ENCODE measurements around the gene RASAL2.
"Not testable (repeated sequence)": the region's sequence is repeated elsewhere in the genome, so short reads cannot be mapped to it uniquely, and the experiment has no call there.

The RASAL2 gene

GRCh38 chr1:178349801-178350200 is 255.9 kb downstream of the RASAL2 start:
- no peak for DNase-seq

GRCh38 chr1:178351911-178352310 is 258.0 kb downstream of the RASAL2 start:
- not testable (repeated sequence) for DNase-seq

DNA sequence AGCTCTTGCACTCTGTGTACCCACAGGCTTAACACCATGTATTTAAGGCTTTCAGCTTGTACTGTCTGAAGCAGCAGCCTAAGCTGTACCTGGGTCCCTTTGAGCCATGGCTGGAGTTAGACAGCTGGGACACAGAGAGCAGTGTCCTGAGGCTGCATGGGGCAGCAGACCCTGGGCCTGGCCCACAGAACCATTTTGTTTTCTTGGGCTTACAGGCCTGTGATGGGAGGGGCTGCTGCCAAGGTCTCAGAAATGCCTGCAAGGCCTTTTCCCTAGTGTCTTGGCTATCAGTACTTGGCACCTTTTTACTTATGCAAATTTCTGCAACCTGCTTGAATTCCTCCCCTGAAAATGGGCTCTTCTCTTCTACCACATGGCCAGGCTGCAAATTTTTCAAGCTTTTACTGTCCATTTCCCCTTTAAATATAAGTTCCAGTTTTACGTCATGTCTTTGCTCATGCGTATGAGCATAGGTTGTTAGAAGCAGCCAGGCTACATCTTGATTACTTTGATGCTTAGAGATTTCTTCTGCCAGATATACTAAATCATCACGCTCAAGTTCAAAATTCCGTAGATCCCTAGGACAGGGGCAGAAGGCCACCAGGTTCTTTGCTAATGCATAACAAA is 259.0 kb downstream of the RASAL2 start:
- no peak for DNase-seq

- DNase-seq: no peak
Observed at GRCh38 chr1:178353524-178353923, 259.6 kb downstream of the RASAL2 start.

- DNase-seq: no peak
Observed at GRCh38 chr1:178354816-178355215, 260.9 kb downstream of the RASAL2 start.

GRCh38 chr1:178356299-178356698 is 262.4 kb downstream of the RASAL2 start:
- DNase-seq: no peak

GRCh38 chr1:178358456-178358855 is 264.6 kb downstream of the RASAL2 start:
- DNase-seq: no peak

DNA sequence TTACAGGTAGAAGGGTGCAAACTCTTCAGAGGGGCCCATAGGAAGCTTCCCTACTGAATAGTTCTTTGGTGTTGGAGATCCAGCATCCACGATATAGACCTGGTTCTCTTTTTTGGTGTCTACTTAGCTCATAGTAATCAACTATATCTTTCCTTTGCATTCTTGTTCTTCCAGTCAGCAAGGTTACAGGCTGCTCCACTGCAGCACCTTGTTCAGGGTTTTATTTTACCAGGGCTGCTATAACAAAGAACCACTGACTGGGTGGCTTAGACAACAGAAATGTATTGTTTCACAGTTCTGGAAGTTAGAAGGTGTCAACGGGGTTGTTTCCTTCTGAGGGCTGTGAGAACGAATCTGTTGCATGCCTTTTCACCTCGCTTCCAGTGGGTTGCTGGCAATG is 266.5 kb downstream of the RASAL2 start:
- DNase-seq: no peak

DNA sequence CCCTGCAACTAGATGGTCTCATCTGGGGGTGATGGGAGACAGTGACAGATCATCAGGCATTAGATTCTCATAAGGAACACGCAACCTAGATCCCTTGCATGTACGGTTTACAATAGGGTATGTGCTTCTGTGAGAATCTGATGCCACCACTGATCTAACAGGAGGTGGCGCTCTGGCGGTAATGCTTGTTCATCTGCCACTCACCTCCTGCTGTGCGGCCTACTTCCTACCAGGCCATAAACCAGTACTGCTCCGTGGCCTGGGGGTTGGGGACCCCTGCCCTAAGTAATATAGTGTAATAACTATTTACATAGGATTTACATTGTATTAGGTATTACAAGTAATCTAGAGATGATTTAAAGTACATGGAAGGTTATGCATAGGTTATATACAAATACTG is 267.9 kb downstream of the RASAL2 start:
- DNase-seq: no peak

- no peak for DNase-seq
Observed at GRCh38 chr1:178362747-178363146, 268.8 kb downstream of the RASAL2 start.

DNA sequence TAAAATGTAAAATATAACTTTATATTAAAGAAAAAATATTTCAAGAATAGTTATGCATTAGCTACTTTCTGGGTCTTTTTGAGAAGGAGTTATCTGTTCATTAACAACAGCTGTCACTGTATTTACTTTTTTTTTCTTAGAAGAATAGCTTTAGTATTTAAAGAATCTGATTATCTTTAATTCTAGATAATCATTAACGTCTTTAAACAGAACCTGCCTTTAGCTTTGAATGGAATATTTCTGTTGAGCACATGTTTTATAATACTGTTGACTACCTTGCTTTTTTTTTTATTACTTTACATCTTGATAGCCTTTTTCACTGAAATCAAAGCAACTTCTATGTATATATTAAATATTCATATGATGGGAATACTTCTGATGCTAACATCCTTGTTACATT is 270.9 kb downstream of the RASAL2 start:
- DNase-seq: no peak

DNA sequence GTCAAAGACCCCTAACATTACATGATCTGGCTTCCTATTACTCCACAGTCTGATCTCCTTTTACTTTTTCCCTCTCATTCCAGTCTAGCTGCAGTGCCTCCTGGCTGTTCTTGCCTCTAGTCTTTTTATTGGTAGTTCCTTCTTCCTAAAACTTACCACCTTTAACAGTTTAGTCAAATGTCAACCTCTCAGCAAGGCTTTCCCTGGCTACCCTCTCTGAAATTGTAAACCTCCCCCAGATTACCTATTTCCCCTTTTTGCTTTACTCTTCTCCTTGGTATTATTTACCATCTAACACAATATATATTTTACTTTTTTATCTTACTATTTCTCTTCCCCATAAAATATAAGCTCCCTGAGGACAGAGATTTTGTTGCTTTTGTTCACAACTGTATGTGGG is 273.2 kb downstream of the RASAL2 start:
- DNase-seq: no peak

- DNase-seq: no peak
Observed at GRCh38 chr1:178368208-178368607, 274.3 kb downstream of the RASAL2 start.

DNA sequence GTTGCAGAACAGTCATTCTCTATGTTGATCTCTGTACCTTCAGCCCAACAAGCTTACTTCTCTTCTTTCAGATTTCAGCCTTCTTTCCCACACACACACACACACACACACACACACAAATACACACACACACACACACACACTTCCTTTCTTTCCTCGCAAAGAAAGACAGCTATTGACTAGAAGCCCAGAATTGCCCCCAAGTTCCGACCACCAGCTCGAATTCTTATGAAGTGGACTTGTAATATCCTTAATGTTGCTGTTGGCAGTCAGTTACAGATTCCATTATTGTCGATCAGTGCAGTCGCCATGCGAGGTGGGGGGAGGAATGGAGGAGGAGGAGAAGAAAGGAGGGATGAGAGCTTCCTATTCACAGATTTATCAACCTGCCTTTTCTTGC is 277.3 kb downstream of the RASAL2 start:
- DNase-seq: no peak

- DNase-seq: no peak
Observed at GRCh38 chr1:178371933-178372388, 278.1 kb downstream of the RASAL2 start.

DNA sequence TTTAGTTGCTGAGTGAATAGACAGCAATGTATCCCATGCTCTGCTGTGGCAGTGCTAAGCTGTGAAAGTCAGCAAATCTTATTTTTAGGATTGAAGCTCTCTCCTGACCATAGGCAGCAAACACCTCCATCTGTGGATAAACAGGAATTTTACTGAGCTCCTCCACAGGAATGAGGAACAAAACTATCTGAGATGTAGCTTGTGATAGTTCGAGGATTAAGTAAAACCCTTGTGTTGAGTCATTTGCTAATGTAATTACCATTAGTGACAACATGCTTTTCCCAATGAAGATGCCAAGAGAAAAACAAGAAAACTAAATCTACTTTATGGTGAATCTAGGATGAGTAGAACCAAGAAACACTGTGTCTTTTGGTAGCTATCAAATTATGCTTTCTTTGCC is 280.1 kb downstream of the RASAL2 start:
- peak in 2 of 4 experiments; percentile 19 to 22 for DNase-seq

- no peak for DNase-seq
Observed at GRCh38 chr1:178376008-178376407, 282.1 kb downstream of the RASAL2 start.

DNA sequence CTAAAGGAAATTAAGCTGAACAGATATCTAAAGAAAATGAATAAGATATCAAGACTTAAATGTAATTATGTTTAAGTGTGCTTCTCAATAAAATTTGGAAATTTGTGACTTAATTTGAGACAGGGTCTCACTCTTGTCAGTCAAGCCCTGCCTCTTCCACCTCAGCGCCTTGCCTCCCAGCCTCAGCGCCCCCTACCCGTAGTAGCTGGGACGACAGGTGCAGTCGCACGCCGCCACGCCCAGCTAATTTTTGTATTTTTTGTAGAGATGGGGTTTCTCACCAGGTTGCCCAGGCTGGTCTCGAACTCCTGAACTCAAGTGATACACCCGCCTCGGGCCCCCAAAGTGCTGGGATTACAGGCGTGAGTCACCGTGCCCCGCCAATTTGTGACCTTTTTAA is 285.9 kb downstream of the RASAL2 start:
- DNase-seq: no peak

DNA sequence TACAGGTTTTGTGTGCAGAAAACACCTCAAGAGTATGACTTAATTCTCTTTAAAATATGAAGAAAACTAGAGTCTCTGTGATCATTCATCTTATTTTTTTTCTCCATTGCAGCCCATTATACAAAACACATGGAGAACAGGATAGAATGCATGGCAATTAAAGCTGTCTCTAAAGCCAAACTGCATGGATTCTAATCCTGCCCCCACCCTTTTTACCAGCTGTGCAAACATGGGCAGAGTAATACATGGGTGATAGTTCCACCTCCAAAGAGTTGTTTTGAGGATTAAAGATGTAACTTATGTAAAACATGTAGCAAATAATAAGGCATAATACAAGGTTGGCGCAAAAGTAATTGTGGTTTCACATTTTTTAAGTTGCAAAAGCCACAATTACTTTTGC is 288.5 kb downstream of the RASAL2 start:
- DNase-seq: no peak

GRCh38 chr1:178385662-178386061 is 291.8 kb downstream of the RASAL2 start:
- DNase-seq: no peak

DNA sequence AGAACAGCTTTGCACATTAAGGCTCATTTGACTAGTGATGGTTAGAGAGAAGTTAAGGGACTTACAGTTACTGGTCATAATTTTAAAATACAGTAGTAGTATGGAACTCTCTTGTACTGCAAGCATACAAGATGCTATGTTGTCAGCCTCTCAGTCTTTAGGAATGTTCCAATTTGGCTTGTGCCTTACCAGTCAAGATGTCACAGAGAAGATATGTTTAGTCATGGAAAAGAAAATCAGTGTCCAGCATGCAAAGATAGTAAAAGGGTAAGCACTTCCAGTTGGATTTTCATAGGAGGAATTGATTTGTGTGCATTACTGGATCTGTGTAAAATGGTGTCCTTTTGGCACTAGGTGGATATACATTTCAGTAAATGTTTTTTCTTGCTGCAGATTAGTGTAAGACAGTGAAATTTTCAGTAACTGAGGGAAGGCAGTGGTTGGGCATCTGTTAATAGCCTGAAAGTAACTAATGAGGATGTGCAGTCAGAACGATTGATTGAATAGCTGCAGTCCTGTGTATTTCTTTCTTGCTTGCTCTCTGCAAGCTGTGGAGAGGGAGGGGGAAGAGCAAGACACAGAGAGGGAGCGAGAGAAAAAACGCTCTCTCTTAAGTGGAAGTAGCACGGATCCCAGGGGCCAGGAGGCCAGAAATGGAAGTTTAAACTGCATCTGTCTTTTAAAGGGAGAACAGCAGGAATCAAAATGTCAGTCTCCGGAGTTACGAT is 294.7 kb downstream of the RASAL2 start:
- DNase-seq: no peak

- no peak for DNase-seq
Observed at GRCh38 chr1:178389441-178389840, 295.5 kb downstream of the RASAL2 start.

GRCh38 chr1:178390280-178390679 is 296.4 kb downstream of the RASAL2 start:
- not testable (repeated sequence) for DNase-seq

DNA sequence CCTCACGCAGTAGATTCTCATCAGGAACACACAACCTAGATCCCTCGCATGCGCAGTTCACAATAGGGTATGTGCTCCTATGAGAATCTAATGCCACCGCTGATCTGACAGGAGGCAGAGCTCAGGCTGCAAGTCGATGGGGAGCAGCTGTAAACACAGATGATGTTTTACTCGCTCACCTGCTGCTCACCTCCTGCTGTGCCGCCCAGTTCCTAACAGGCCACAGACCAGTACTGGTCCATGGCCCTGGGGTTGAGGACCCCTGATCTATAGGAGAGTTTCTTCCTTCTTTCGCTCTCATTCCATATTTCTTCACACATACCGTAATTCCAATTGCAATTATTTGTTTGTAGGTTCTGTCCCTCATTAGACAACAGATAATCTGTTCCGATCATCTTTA is 299.5 kb downstream of the RASAL2 start:
- no peak for DNase-seq

DNA sequence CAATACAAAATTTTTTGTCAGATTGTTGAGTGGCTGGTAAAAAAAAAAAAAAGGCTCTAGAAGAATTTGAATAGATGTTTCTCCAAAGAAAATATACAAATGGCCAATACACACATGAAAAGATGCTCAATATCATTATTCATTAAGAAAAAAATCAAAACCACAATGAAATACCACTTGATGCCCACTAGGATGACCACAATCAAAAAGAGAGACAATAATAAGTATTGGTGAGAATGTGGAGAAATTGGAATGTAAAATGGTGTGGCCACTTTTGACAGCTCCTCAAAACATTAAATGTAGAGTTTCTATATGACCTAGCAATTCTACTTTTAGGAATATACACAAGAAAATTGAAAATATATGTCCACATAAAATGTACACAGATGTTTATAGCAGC is 302.9 kb downstream of the RASAL2 start:
- DNase-seq: no peak

Measured in suppressor macrophage (primary cell).